Measurements from ENCODE around the gene MYOZ2.

The MYOZ2 gene

DNA sequence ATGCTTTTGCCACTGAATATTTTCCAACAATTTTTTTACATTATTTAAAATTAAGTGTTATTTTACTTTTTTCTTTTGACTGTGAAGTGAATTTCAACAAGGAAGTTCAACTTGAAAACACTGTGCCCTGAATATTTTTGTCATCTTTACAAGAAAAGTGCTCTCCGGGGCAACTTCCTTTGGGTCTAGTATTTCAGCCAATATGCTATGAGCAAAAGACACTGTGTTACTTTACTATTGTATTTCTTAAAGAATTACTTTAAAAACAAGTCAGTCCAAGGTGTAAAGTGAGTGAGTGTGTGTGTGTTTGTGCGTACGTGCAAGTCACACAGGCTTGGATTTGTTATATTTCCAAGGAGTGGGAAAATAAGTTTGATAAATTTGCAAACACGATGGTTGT, 69.3 kb downstream of the MYOZ2 start:
- no peaks in the 10 kb centered on the region for H3K9me3 ChIP-seq (ENCODE audit: control insufficient read depth, low read depth, low read length)
- H3K9ac ChIP-seq (ENCODE audit: low read length) = no peak overlapping the region
- H3K4me3 ChIP-seq (ENCODE audit: low read length) = no peak overlapping the region
- H3K27me3 ChIP-seq (ENCODE audit: control insufficient read depth, insufficient read depth, low read length) = no peaks in the 10 kb centered on the region
- H3K27ac ChIP-seq (ENCODE audit: low read length) = no peak overlapping the region
- H3K36me3 ChIP-seq (ENCODE audit: control insufficient read depth, low read depth, low read length) = no peaks in the 10 kb centered on the region
- no peaks in the 10 kb centered on the region for H3K4me1 ChIP-seq (ENCODE audit: control insufficient read depth, low read depth, low read length)

DNA sequence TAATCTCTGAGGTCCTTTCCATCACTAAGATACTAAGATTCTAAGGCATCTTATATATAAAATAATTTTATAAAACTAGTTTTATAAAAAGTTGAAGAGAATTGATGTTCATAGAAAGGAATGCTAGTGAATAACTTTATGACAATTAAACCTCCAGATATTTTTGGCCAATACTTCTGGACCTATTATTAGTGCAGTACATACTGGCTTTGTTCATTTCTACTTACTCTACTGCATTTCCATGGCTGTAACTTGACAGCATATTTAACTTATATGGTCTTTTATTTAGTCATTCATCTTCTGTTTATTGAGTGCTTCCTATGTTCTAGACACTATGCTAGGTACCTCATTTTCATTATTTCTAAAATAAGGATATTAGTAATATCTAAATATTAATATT, 70.1 kb downstream of the MYOZ2 start:
- no peaks in the 10 kb centered on the region for H3K9me3 ChIP-seq (ENCODE audit: control insufficient read depth, low read depth, low read length)
- H3K27me3 ChIP-seq (ENCODE audit: control insufficient read depth, insufficient read depth, low read length) = peaks cover 5% of the 10 kb centered on the region
- no peak overlapping the region for H3K9ac ChIP-seq (ENCODE audit: low read length)
- H3K36me3 ChIP-seq (ENCODE audit: control insufficient read depth, low read depth, low read length) = no peaks in the 10 kb centered on the region
- no peak overlapping the region for H3K4me3 ChIP-seq (ENCODE audit: low read length)
- H3K27ac ChIP-seq (ENCODE audit: low read length) = no peak overlapping the region
- H3K4me1 ChIP-seq (ENCODE audit: control insufficient read depth, low read depth, low read length) = no peaks in the 10 kb centered on the region

DNA sequence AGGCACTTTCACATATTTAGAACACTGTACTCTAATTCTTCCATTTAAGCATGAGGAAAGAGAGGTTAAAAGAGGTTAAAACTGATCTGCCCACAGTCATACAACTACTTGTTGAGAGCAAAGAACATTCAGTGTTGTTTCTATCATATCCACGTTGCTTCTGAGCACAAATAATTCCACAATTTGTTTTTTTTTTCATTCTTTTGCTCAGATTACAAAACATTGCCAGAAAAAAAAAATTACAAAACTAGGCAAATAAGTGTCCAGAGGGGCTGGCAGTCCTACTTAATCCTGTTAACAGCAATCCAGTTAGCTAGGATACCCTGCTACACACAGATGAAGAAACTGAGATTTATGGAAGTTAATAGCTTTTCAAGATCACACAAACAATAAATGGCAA, 70.5 kb downstream of the MYOZ2 start:
- H3K9me3 ChIP-seq (ENCODE audit: control insufficient read depth, low read depth, low read length) = no peaks in the 10 kb centered on the region
- H3K27me3 ChIP-seq (ENCODE audit: control insufficient read depth, insufficient read depth, low read length) = peaks cover 10% of the 10 kb centered on the region
- H3K9ac ChIP-seq (ENCODE audit: low read length) = no peak overlapping the region
- no peaks in the 10 kb centered on the region for H3K36me3 ChIP-seq (ENCODE audit: control insufficient read depth, low read depth, low read length)
- H3K27ac ChIP-seq (ENCODE audit: low read length) = no peak overlapping the region
- H3K4me1 ChIP-seq (ENCODE audit: control insufficient read depth, low read depth, low read length) = peaks cover 4% of the 10 kb centered on the region
- H3K4me3 ChIP-seq (ENCODE audit: low read length) = no peak overlapping the region

DNA sequence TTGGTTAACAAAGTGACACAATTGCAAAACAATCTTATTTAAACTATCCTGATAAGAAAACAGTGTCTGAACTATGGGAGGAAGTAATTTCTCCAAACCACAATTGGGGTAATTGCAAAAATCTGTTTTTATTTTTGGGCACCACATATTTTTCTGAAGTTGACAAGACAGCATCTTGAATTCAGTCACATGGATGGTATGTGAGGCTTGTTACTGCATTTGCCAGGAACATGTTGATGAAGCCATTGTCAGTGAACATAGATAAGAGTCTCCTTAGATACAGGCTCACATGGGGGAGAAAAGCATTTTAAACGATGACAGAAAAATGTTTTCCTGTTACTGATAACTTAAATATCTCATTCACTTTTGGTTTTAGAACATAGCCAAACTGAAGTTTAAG, 71.4 kb downstream of the MYOZ2 start:
- H3K9ac ChIP-seq (ENCODE audit: low read length) = no peak overlapping the region
- H3K9me3 ChIP-seq (ENCODE audit: control insufficient read depth, low read depth, low read length) = no peaks in the 10 kb centered on the region

DNA sequence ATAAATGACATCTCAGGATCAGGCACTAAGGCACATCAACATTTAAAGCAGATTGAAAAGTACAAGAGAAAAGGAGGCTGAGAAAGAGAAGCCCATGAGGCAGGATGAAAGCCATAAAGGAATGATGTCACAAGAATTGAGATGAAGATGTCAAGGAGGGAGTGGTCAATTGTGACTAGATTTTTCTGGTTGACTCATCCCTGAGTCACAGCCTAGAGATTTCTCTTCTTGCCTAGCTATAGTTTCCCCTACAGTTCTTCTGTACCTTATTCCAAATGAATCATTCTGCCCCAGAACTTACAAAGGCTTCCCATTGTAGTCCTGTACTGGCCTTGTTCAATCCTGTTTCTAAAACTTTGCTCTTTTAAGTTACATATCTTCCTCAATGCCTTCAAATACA, 73.4 kb downstream of the MYOZ2 start:
- H3K27ac ChIP-seq (ENCODE audit: low read length) = no peak overlapping the region

More for the DNA sequence above, 71.4 kb downstream of the MYOZ2 start:
- no peak overlapping the region for H3K4me3 ChIP-seq (ENCODE audit: low read length)
- peaks cover 4% of the 10 kb centered on the region for H3K4me1 ChIP-seq (ENCODE audit: control insufficient read depth, low read depth, low read length)
- H3K27ac ChIP-seq (ENCODE audit: low read length) = no peak overlapping the region
- H3K27me3 ChIP-seq (ENCODE audit: control insufficient read depth, insufficient read depth, low read length) = peaks cover 13% of the 10 kb centered on the region
- H3K36me3 ChIP-seq (ENCODE audit: control insufficient read depth, low read depth, low read length) = no peaks in the 10 kb centered on the region

DNA sequence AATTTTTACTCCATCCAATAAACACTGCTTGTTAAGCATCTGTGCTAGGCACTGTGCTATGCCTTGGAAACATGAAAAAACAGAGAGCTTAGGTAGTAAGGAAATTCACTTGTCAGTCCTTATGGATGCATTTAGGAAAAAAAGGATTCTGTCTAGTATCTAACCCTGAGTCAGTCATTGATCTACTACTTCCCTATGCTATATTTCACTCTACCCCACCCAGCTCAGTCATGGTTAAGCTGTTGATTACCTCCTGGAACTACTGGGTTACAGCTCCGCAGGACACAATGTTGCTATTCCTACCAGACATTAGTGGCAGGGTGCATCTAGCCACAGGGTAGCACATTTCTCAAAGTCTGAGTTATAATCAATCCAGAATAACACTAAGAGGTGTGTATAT, 74.0 kb downstream of the MYOZ2 start:
- Histone ChIP-seq H3K4me1 (ENCODE audit: control insufficient read depth, low read depth, low read length) (peaks cover 9% of the 10 kb centered on the region), H3K27me3 (ENCODE audit: control insufficient read depth, insufficient read depth, low read length) (peaks cover 13% of the 10 kb centered on the region), H3K4me3 (ENCODE audit: low read length) (no peak overlapping the region), H3K27ac (ENCODE audit: low read length) (no peak overlapping the region), H3K36me3 (ENCODE audit: control insufficient read depth, low read depth, low read length) (no peaks in the 10 kb centered on the region), H3K9me3 (ENCODE audit: control insufficient read depth, low read depth, low read length) (no peaks in the 10 kb centered on the region), H3K9ac (ENCODE audit: low read length) (no peak overlapping the region)

More for the DNA sequence above, 73.4 kb downstream of the MYOZ2 start:
- Histone ChIP-seq H3K27me3 (ENCODE audit: control insufficient read depth, insufficient read depth, low read length) (peaks cover 13% of the 10 kb centered on the region), H3K9ac (ENCODE audit: low read length) (no peak overlapping the region), H3K9me3 (ENCODE audit: control insufficient read depth, low read depth, low read length) (no peaks in the 10 kb centered on the region), H3K36me3 (ENCODE audit: control insufficient read depth, low read depth, low read length) (no peaks in the 10 kb centered on the region), H3K4me3 (ENCODE audit: low read length) (no peak overlapping the region), H3K4me1 (ENCODE audit: control insufficient read depth, low read depth, low read length) (peaks cover 8% of the 10 kb centered on the region)

DNA sequence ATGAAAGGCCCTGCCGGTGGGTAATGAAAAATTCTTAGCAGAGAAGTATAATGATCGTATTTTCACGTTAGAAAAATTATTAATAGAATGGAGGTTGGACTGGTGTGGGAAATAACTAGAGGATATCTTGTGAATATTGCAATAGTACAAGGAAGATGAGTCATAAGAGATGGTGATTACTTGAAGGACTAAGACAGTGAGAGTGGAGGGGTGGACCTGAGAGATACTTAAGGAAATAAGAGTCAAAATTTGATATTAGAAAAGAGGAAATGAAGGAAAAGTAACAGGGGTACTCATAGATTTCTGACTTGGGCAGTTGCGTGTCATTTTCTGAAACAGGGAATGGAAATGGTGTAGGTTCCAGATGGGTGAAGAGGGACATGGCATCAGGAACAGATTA, 75.1 kb downstream of the MYOZ2 start:
- Histone ChIP-seq H3K36me3 (ENCODE audit: control insufficient read depth, low read depth, low read length) (no peaks in the 10 kb centered on the region), H3K4me3 (ENCODE audit: low read length) (peak overlapping the region; percentile 80), H3K9ac (ENCODE audit: low read length) (no peak overlapping the region), H3K4me1 (ENCODE audit: control insufficient read depth, low read depth, low read length) (peaks cover 9% of the 10 kb centered on the region), H3K9me3 (ENCODE audit: control insufficient read depth, low read depth, low read length) (no peaks in the 10 kb centered on the region), H3K27me3 (ENCODE audit: control insufficient read depth, insufficient read depth, low read length) (peaks cover 13% of the 10 kb centered on the region), H3K27ac (ENCODE audit: low read length) (no peak overlapping the region)

DNA sequence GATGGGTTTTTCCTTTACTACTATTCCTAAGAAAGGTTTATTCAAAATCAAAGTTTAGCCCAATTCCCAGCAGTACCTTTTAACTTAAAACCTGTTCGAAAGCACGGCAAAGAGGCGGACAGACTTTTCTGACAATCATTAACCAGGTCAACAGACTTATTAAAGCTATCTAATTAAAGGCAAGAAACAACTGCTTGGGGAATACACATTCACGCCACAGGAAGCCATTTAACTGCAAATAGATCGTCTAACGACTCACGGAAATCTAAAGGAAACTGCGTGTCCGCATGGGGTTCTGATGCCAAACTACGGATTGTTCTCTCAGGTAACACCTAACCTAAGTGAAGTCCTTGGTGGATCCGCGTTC, 76.2 kb downstream of the MYOZ2 start:
- Histone ChIP-seq H3K4me1 (ENCODE audit: control insufficient read depth, low read depth, low read length) (peaks cover 9% of the 10 kb centered on the region), H3K9ac (ENCODE audit: low read length) (peak overlapping the region; percentile 82), H3K27ac (ENCODE audit: low read length) (peak overlapping the region; percentile 88), H3K27me3 (ENCODE audit: control insufficient read depth, insufficient read depth, low read length) (peaks cover 13% of the 10 kb centered on the region), H3K4me3 (ENCODE audit: low read length) (peak overlapping the region; percentile 80), H3K36me3 (ENCODE audit: control insufficient read depth, low read depth, low read length) (no peaks in the 10 kb centered on the region), H3K9me3 (ENCODE audit: control insufficient read depth, low read depth, low read length) (no peaks in the 10 kb centered on the region)

DNA sequence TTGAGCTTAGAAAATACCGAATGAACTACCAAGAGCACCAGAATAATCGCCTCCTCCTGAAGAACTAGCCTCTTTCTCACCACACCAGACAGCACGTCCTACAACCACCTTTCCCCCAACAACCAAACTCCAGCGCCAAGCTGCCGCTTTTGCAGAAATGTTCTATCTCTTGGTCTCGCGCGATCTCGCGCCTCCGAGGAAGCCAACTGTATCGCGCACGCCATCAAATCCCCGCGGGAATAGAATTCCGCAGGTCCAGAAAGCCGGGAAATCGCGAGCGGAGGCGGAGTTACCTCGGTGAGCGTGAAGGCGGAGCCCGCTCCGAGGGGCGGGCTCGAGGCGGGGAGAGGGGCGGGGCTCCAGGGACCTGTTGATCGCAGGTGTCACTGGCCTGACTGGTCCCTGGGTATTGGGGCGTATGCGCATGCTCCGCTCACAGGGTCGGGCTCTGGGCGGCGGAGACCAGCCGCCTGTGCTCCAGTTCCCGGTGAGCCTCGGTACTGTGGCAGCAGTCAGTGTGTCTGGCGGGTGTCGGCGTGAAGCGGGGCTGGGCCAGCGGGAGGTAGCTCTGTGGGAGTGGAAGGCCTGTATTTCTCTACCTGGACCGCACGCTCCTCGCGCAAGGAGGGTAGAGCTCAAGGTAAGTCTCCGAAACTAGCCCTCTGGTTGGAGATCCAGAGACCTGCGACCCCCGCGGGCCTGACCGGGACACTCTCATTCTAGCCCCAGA, 76.8 kb downstream of the MYOZ2 start, which contains the start of gene USP53:
USP53 (plus strand) TSS at position 480 of the 730 bp plus-strand sequence. CDS start 27,047 bp downstream, outside the sequence.
- H3K4me3 ChIP-seq (ENCODE audit: low read length) = peak within 1 kb of the TSS; percentile 80
- H3K4me1 ChIP-seq (ENCODE audit: control insufficient read depth, low read depth, low read length) = peaks cover 9% of the 10 kb centered on the region
- peak within 1 kb of the TSS; percentile 88 for H3K27ac ChIP-seq (ENCODE audit: low read length)

DNA sequence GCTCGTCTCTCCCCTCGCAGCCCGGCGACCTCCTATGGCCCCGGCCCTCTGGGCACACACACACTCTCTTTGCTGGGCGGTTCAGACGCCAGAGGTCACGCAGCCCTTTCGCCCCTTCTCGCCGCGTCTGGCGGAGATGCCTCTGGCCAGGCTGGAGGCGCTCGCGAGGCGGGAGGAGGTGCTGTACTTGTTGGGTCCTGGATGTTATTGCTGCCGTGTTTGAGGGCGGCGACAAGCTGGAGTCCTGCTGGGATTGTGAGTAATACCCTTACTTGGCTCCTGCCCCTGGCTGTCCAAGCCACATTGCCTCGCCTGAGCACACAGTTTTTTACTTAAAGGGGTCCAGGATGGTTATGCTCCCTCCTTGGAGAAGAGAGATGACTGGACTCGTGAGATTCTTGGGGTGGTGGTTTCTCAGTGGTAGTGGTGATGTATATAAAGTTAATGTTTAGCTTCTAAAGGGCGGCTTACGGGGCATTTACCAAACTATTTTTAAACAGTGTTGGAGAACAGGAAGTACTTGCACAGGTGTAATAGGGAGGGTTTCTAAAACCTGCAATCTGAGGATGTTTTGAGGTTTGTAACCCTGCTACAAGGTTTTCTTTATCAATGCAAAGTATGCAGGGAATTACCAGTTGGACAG, 77.5 kb downstream of the MYOZ2 start:
- no peaks in the 10 kb centered on the region for H3K9me3 ChIP-seq (ENCODE audit: control insufficient read depth, low read depth, low read length)
- peak overlapping the region; percentile 67 for H3K9ac ChIP-seq (ENCODE audit: low read length)
- H3K27ac ChIP-seq (ENCODE audit: low read length) = peak overlapping the region; percentile 55
- H3K27me3 ChIP-seq (ENCODE audit: control insufficient read depth, insufficient read depth, low read length) = peaks cover 13% of the 10 kb centered on the region
- peak overlapping the region; percentile 80 for H3K4me3 ChIP-seq (ENCODE audit: low read length)
- H3K4me1 ChIP-seq (ENCODE audit: control insufficient read depth, low read depth, low read length) = peaks cover 9% of the 10 kb centered on the region
- peaks cover 3% of the 10 kb centered on the region for H3K36me3 ChIP-seq (ENCODE audit: control insufficient read depth, low read depth, low read length)

More for the DNA sequence above, 76.8 kb downstream of the MYOZ2 start, which contains the start of gene USP53:
- H3K36me3 ChIP-seq (ENCODE audit: control insufficient read depth, low read depth, low read length) = no peaks in the 10 kb centered on the region
- peaks cover 13% of the 10 kb centered on the region for H3K27me3 ChIP-seq (ENCODE audit: control insufficient read depth, insufficient read depth, low read length)
- H3K9me3 ChIP-seq (ENCODE audit: control insufficient read depth, low read depth, low read length) = no peaks in the 10 kb centered on the region
- H3K9ac ChIP-seq (ENCODE audit: low read length) = peak within 1 kb of the TSS; percentile 82

DNA sequence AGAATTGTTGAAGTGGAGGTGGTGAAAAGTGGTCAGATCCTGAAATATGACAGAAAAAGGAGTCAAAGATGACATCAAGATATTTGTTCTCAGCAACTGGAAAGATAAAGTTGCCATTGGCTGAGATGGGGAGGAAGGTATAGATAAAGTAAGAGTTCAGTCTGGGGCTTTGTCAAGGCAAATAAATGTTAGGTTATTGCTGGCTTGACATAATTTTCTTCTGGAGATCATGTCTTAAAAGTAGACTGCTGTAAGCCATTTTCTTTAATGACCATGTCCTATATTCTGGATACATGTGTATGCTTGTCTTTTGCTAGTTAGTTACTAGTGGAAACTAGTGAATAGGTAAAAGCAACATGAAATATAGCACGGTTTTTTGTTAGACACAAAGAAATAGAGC, 82.5 kb downstream of the MYOZ2 start:
- Histone ChIP-seq H3K27me3 (ENCODE audit: control insufficient read depth, insufficient read depth, low read length) (no peaks in the 10 kb centered on the region), H3K9ac (ENCODE audit: low read length) (no peak overlapping the region), H3K36me3 (ENCODE audit: control insufficient read depth, low read depth, low read length) (peaks cover 5% of the 10 kb centered on the region), H3K9me3 (ENCODE audit: control insufficient read depth, low read depth, low read length) (no peaks in the 10 kb centered on the region), H3K4me3 (ENCODE audit: low read length) (no peak overlapping the region), H3K4me1 (ENCODE audit: control insufficient read depth, low read depth, low read length) (peaks cover 4% of the 10 kb centered on the region), H3K27ac (ENCODE audit: low read length) (no peak overlapping the region)

DNA sequence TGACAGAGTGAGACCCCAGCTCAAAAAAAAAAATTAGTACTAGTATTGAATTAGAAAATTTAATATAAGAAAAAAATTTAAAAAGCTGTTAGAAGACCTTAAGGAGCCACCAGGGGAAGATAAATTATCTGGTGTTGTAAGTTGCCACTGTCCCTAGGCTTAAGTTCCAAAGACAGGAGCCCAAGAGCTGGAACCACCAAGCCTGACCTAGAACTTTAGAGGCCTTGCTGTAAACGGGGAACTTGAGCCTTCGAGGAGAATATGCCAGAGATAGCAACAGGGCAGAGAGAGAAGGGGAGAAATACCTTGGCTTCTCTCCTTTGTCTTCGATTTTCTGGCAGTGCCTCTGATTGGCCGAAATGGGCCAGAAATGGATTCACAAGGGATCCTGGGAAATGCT, 85.8 kb downstream of the MYOZ2 start:
- Histone ChIP-seq H3K4me1 (ENCODE audit: control insufficient read depth, low read depth, low read length) (no peaks in the 10 kb centered on the region), H3K36me3 (ENCODE audit: control insufficient read depth, low read depth, low read length) (peaks cover 5% of the 10 kb centered on the region), H3K27ac (ENCODE audit: low read length) (no peak overlapping the region), H3K9me3 (ENCODE audit: control insufficient read depth, low read depth, low read length) (no peaks in the 10 kb centered on the region), H3K27me3 (ENCODE audit: control insufficient read depth, insufficient read depth, low read length) (no peaks in the 10 kb centered on the region), H3K4me3 (ENCODE audit: low read length) (no peak overlapping the region), H3K9ac (ENCODE audit: low read length) (no peak overlapping the region)

All from iPS-18a (cell line).